Stimulated activated CD8-positive, alpha-beta memory T cell treated with anti-CD3 and anti-CD28 coated beads, Interleukin-7, amount 100 ng/mL, for 4 hours (primary cell): Measurements from ENCODE around the gene COL20A1.
"Not testable (repeated sequence)": the region's sequence is repeated elsewhere in the genome, so short reads cannot be mapped to it uniquely, and the experiment has no call there.

Experiments used
- DNase-seq, 2 donors: peaks; one replicate each; pipeline ENCODE4 v3.0.0-alpha.2; 2020; ENCODE audit warnings: low read depth in 2 of 2

COL20A1 gene

DNA sequence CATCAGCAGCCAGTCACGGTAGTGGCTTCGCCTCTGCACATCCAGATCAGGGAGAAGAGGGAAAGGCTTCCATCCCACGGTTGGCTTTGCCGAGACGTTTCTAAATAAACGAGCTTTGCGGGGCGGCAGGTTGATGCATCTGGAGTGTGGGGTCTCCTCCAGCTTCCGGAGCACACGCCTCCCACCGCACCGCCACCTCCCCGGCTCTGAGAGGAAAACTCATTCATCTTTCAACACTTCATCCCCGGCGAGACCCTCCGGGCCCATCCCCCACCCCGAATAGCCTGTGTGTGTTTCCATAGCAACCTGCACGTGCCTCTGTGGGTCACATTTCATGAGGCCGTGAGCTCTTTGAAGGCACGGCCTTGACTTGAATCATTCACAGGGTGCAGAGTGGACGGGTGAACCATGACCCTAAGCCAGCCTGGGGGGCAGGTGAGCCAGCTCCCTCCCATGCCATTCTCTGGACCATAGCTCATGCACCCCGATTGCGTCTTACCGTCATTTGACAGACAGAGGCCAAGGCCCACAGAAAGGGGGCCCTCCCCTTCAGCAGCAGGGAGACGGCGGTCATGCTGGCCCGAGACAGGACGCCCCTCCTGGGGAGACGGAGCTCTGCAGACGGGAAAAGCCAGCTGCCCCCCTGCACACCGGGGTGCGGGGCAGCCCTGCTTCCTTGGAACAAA lies 84.4 kb downstream of the COL20A1 start:
- no peak for DNase-seq

DNA sequence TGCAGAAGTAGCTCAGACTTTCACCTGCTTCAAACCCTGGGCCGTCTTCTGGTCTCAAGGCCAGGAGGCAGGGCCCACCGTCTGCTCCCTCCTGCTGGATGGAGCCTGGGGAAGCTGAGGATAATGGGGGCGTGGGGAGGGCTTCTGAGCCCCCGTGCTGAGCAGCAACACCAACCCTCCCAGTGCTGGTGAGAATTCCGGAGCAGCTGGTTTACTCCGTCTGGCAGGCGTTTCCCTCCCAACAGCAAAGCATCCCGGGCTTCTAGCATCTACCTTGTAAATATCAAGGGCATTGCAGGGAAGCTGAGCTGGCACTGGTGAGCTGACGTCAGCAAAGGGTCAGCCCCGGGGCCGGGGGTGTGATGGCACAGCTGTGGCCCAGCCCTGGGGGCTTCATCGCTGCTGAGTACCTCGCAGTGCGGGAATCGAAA lies 85.0 kb downstream of the COL20A1 start:
- no peak for DNase-seq

DNA sequence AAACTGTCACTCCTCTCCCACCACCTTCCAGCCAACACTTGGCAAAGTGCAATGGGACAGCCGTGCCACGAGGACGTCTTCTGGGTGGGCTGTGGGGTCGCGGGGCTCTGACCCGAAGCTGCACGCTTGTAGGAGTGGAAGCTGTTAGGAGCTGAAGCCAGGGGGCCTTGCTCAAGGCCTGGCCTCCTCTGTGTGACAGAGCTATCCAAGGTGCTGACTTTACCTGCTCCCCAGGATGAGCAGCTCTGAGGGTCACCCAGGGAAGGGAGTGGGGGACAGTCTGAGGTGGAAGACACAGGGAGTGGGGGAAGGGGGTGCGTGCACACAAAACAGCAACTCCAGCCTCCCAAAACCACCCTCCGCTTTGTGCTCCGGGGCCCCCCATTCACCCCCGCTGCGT lies 85.6 kb downstream of the COL20A1 start:
- DNase-seq, result no peak

DNA sequence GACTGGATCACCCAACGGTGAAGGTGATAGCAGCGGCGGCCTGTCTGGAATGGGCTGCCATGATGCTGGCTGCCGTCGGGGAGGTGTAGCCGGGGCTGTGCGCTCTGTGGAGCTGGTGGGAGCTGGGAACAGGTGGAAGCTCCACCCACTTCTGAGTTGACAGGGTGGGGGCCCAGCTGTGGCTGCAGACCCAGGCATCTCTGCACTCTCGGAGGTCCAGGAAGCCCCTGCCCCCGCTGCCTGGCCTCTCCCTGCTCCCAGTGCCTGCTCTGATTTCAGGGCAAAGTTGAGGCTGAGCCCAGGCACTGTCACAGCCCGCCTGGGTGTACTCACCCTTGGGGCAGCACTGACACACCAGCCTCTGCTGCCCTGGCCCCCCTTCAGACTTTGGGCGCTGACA lies 86.3 kb downstream of the COL20A1 start:
- DNase-seq, result no peak

DNA sequence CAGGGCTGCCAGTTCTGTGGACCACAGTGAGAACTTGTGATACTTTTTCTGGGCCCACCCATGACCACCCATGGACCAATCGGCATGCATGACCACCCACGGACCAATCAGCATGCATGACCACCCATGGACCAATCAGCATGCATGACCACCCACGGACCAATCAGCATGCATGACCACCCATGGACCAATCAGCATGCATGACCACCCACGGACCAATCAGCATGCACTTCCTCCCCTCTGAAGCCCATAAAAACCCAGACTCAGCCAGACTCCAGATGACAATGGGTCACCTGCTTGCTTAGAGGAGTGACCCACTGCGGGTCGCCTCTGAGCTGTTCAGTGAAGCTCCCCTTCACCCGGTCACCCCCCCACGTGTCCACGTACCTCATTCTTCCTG lies 86.9 kb downstream of the COL20A1 start:
- DNase-seq, result not testable (repeated sequence)

DNA sequence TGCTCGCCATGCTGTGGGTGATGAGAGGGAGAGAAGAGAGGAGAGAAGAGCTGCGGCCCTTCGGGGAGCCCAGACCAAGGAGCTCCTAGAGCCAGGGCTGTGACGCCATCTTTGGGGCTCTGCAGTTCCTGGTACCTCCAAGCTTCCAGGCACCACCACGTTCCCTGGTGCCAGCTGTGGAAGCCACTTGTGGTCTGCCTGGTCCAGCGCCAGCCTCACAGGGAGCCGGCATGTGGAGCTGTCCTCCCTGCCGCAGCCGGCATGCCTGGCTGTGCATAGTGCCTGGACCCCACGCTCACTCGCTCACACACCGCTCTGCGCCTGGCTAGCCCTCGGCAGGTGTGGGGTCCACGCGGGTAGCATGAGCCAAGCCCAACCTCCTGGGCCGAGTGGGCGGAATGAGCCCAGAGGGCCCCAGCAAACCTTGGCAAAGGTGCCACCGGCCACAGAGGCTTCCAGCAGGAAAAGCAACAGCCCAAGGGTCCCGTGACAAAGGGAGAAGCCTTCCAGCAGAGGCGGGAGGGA lies 87.4 kb downstream of the COL20A1 start:
- no peak for DNase-seq

DNA sequence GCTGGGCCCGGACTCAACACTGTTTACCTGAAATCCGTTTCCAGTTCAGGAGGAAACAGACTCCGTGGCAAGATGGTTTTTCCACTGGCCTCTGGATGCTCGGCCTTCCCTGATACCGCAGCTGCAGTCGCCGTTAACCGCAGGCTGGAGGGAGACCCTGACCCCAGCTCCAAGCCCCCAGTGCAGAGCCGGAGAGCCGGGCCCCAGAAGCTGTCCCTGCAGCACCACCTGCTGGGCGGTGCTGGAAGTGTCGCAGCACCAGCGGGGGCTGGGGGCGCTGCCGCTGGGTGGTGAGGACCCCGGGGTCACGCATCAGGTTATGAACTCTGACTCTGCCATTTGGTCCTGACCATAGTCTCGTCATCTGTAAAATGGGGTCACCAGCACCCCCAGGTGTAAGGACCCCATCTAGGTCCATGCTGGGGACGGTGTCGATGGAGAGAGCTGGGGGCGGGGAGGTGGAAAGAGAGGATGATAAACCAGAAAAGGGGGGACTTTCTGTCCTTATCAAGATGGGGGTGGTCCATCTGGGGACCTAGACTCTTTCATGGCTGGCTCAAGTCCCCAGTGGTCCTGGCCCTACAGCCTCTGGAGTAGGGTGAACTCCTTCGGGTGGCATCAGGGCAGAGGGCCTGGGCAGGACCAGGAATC lies 88.9 kb downstream of the COL20A1 start:
- DNase-seq, result no peak

DNA sequence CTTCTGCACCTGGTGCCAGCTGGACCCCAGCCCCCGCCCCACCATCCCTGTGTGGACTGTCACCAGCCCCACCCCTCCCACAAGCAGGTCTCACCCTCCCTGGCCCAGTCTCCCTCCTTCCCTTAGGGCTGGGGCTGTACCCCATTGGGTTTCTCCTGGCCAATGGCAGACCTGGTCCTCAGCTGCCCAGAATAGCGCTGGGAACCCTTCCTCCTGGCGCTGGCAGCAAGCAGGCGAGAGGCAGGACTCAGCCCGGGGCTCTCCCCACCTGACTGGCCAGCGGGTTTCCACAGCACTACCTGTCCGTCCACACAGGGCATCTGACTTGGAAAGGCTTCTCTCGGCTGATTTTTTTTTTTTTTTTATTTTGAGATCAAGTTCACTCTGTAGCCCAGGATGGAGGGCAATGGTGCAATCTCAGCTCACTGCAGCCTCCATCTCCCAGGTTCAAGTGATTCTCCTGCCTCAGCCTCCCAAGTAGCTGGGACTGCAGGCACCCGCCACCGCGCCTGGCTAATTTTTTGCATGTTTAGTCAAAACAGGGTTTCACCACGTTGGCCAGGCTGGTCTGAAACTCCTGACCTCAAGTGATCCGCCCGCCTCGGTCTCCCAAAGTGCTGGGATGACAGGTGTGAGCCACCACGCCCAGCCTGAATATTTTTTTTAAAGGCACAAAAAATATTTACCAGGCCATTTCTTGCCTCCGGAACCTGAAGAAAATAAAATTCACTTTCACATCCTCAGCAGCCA lies 89.7 kb downstream of the COL20A1 start:
- DNase-seq, result no peak

DNA sequence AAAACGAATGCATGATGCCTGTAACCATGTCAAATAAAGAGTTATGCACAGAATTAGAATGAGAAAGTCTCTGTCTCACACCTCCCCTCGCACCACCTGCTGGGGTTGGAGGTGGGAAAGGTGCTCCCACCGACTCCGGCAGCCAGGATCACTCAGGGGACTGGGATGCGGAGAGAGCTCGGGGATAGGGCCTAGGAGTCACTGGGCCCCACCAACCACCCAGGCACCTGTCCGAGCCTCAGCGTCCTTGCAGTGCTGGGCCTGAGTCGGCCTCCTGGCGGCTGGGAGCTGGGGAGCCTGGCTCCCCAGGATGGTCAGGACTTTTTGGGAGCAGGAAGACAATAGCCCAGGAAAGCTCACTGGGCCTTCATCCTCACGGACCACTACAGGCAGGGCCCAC lies 90.6 kb downstream of the COL20A1 start:
- DNase-seq, result no peak

DNA sequence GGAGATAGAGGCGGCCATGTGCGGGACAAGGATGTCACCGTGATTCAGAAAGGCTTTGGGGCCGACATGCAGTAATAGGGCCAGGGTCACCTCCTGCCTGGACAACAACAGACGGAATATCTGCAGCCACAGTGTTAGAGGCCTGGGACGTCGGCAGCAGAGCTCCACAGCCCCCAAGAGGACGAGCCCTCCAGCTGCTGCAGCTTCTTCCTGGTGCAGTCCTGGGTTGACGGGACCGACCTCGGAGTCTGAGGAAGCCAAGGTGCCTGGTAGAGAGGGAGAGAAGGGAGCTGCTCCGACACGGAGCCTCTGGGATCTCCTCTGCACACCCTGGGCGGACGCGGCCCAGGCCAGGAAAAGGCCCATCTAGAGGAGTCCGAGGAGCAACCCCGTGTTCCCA lies 91.3 kb downstream of the COL20A1 start:
- no peak for DNase-seq
